K562 (cell line): ENCODE measurements around the gene IFFO2.

Experiments used
- CREBBP ChIP-seq: IDR thresholded peaks from one replicate; pipeline ENCODE4 v1.6.1; 2012; ENCODE audit warnings: low read depth, mild to moderate bottlenecking, control low read depth, inconsistent platforms, low read length
- JUN ChIP-seq, 2 experiments: sonication (generic) in 1 of 2; formaldehyde crosslinking in 1 of 2; IDR thresholded peaks; 2 replicates each; pipeline versions ENCODE4 v1.6.1 to v1.8.0; 2012 to 2022; ENCODE audit warnings: borderline replicate concordance in 2 of 2, mild to moderate bottlenecking in 2 of 2, improper control_type of control experiment in 1 of 2, low read depth in 1 of 2, low read length in 1 of 2, missing genetic modification reagents in 1 of 2
- SMC3 ChIP-seq: conservative IDR thresholded peaks from 2 replicates; pipeline ENCODE4 v1.6.1; 2011; ENCODE audit warnings: low read depth, low read length, improper control_type of control experiment; ENCODE audit not compliant: insufficient read depth
- TF ChIP-seq, protein P1 (sequence below): sonication (generic); formaldehyde crosslinking; IDR thresholded peaks from 2 replicates; pipeline ENCODE4 v1.8.0; 2023; ENCODE audit warnings: mild to moderate bottlenecking, missing genetic modification reagents

DNA sequence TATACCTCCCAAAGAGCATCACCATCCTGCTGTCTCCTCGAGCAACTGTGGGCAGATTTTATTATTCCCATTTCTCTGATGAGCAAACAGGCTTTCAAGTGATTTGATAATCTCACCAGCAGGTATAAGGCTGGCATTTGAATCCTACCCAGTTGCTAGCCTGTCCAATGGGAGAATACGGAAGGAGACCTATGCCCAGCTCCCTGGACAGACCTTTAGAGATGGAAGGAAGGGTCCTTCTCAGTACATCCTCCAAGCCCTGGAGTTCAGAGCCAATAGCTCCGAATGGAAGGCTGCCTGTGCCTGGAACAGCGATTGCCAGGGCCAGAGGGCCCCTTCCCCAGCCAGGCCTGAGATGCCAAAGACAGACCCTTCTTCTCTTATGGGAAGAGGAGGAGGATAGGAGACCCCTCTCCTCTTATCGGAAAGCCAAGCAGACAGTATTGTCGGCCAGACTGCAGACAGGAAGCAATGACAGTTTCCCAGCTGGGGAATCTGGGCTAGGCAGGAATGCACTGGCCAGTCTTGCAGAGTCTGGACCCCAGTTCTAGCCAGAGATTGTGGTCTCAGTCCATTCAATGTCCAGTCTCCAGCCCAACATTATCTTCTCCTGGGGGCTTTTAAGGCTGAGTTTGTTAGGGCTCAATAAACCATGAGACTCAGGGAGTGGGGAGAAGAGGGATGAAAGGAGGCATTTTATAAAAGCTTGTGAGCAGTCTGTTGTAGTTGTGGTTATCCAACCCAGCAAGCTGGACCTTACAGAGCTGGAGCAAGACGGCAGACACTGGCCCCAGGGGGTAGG is 2.0 kb downstream of the IFFO2 start:
- no peak for TF ChIP-seq JUN (IDR thresholded peaks at IDR 0.05; ENCODE audit: borderline replicate concordance, low read depth, low read length)
- 0 out of 2 replicates have a peak, but pooled peaks have one; percentile 36 for TF ChIP-seq JUN (CRISPR knock-in tag; IDR thresholded peaks at IDR 0.05; ENCODE audit: borderline replicate concordance)
- TF ChIP-seq, protein P1, sequence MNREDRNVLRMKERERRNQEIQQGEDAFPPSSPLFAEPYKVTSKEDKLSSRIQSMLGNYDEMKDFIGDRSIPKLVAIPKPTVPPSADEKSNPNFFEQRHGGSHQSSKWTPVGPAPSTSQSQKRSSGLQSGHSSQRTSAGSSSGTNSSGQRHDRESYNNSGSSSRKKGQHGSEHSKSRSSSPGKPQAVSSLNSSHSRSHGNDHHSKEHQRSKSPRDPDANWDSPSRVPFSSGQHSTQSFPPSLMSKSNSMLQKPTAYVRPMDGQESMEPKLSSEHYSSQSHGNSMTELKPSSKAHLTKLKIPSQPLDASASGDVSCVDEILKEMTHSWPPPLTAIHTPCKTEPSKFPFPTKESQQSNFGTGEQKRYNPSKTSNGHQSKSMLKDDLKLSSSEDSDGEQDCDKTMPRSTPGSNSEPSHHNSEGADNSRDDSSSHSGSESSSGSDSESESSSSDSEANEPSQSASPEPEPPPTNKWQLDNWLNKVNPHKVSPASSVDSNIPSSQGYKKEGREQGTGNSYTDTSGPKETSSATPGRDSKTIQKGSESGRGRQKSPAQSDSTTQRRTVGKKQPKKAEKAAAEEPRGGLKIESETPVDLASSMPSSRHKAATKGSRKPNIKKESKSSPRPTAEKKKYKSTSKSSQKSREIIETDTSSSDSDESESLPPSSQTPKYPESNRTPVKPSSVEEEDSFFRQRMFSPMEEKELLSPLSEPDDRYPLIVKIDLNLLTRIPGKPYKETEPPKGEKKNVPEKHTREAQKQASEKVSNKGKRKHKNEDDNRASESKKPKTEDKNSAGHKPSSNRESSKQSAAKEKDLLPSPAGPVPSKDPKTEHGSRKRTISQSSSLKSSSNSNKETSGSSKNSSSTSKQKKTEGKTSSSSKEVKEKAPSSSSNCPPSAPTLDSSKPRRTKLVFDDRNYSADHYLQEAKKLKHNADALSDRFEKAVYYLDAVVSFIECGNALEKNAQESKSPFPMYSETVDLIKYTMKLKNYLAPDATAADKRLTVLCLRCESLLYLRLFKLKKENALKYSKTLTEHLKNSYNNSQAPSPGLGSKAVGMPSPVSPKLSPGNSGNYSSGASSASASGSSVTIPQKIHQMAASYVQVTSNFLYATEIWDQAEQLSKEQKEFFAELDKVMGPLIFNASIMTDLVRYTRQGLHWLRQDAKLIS (CRISPR knock-in tag), result no peak
- no peak for TF ChIP-seq CREBBP
- no peak for TF ChIP-seq SMC3
